Activated T-cell treated with anti-CD3 and anti-CD28 coated beads, Interleukin-2, amount 50 U/mL, for 1 hour (primary cell): ENCODE data around the gene SRPK2.
"Not testable (repeated sequence)": the region's sequence is repeated elsewhere in the genome, so short reads cannot be mapped to it uniquely, and the experiment has no call there.

Source experiments
- DNase-seq: peaks from one replicate; pipeline ENCODE4 v3.0.0-alpha.2; 2020

SRPK2 gene

GRCh38 chr7:105297985-105298384 lies 90.7 kb downstream of the SRPK2 start:
- no peak for DNase-seq

- DNase-seq = no peak
These were observed 91.4 kb downstream of the SRPK2 start for GRCh38 chr7:105297309-105297708.

- DNase-seq = no peak
These were observed 92.2 kb downstream of the SRPK2 start for GRCh38 chr7:105296491-105296890.

- no peak for DNase-seq
These were observed 92.9 kb downstream of the SRPK2 start for GRCh38 chr7:105295596-105296352.

GRCh38 chr7:105294482-105294881 lies 94.2 kb downstream of the SRPK2 start:
- DNase-seq = not testable (repeated sequence)

- DNase-seq = no peak
These were observed 99.0 kb downstream of the SRPK2 start for GRCh38 chr7:105289704-105290103.

GRCh38 chr7:105286441-105286840 lies 102.3 kb downstream of the SRPK2 start:
- DNase-seq = no peak

- no peak for DNase-seq
These were observed 103.4 kb downstream of the SRPK2 start for GRCh38 chr7:105285118-105285874.

- no peak for DNase-seq
These were observed 104.7 kb downstream of the SRPK2 start for GRCh38 chr7:105284014-105284413.

GRCh38 chr7:105281966-105282365 lies 106.8 kb downstream of the SRPK2 start:
- DNase-seq = no peak

- no peak for DNase-seq
These were observed 109.1 kb downstream of the SRPK2 start for GRCh38 chr7:105279688-105280007.

GRCh38 chr7:105278973-105279687 lies 109.6 kb downstream of the SRPK2 start:
- DNase-seq = no peak

- no peak for DNase-seq
These were observed 110.2 kb downstream of the SRPK2 start for GRCh38 chr7:105278565-105278964.

- DNase-seq = no peak
These were observed 111.4 kb downstream of the SRPK2 start for GRCh38 chr7:105277341-105277740.

GRCh38 chr7:105270117-105270516 lies 118.6 kb downstream of the SRPK2 start:
- no peak for DNase-seq

- no peak for DNase-seq
These were observed 119.3 kb downstream of the SRPK2 start for GRCh38 chr7:105269397-105269796.

GRCh38 chr7:105268511-105269392 lies 120.0 kb downstream of the SRPK2 start:
- DNase-seq = no peak

- DNase-seq = no peak
These were observed 120.7 kb downstream of the SRPK2 start for GRCh38 chr7:105268056-105268455.

GRCh38 chr7:105267244-105267643 lies 121.5 kb downstream of the SRPK2 start:
- no peak for DNase-seq

GRCh38 chr7:105264707-105265106 lies 124.0 kb downstream of the SRPK2 start:
- DNase-seq = no peak

- no peak for DNase-seq
These were observed 127.0 kb downstream of the SRPK2 start for GRCh38 chr7:105261689-105262088.

- not testable (repeated sequence) for DNase-seq
These were observed 128.4 kb downstream of the SRPK2 start for GRCh38 chr7:105260201-105260871.
